Activated B cell treated with CpG ODN at 0.5 μM for 24 hours (primary cell): ENCODE data around the gene C19orf25. TPM values are rescaled to one million over a fixed set of nuclear protein-coding genes. Genes with fewer than 3 reads are reported as not detected.
A peak's percentile ranks its signal among the peaks of the same experiment; 100 is the strongest.
"Not testable (repeated sequence)": the region's sequence is repeated elsewhere in the genome, so short reads cannot be mapped to it uniquely, and the experiment has no call there.

Source experiments
- ATAC-seq: fragments of 200-7000 bp; cut with Tn5 transposase; one replicate; pipeline ENCODE4 v1.10.0; 2021; ENCODE audit warnings: low read depth, mild to moderate bottlenecking, moderate library complexity
- CTCF ChIA-PET: fragments of 350-600 bp; sonication (Branson Sonifier 250); formaldehyde crosslinking; loops from one replicate; lab custom pipeline; 2021; ENCODE audit warnings: antibody characterized with exemption; lab: Charles Lee
- POLR2A ChIA-PET: fragments of 350-600 bp; sonication (Branson Sonifier 250); formaldehyde crosslinking; loops from one replicate; lab custom pipeline; 2021; ENCODE audit warnings: antibody characterized with exemption; lab: Charles Lee
- DNase-seq: peaks from one replicate; pipeline ENCODE4 v3.0.0; 2022
- H3K27ac Mint-ChIP-seq: one replicate; pipeline ENCODE4 v1.8.0; 2020; ENCODE audit warnings: mixed read lengths
- H3K27me3 Mint-ChIP-seq: one replicate; pipeline ENCODE4 v1.8.0; 2021; ENCODE audit warnings: mixed read lengths
- H3K36me3 Mint-ChIP-seq: one replicate; pipeline ENCODE4 v1.8.0; 2021; ENCODE audit warnings: low read depth, mixed read lengths
- H3K4me1 Mint-ChIP-seq: one replicate; pipeline ENCODE4 v1.8.0; 2021; ENCODE audit warnings: mixed read lengths
- H3K4me3 Mint-ChIP-seq: one replicate; pipeline ENCODE4 v1.8.0; 2020; ENCODE audit warnings: mild to moderate bottlenecking, mixed read lengths
- H3K9me3 Mint-ChIP-seq: one replicate; pipeline ENCODE4 v1.8.0; 2020; ENCODE audit warnings: mixed read lengths
- intact Hi-C: fragments of 100-400 bp; cut with micrococcal nuclease; formaldehyde crosslinking; loops from one replicate; pipeline ENCODE4 v1.15.1; 2024
- total RNA-seq: library from RNA; stranded (reverse); gene quantifications from 2 replicates; pipeline ENCODE4 v1.2.3, GENCODE V29; 2022
- TF ChIP-seq, protein P1 (sequence below): fragments of 200-600 bp; IDR thresholded peaks from one replicate; pipeline ENCODE4 v1.8.0; 2022; ENCODE audit warnings: antibody characterized with exemption, mild to moderate bottlenecking

Gene C19orf25
- total RNA-seq, 1 donor from 2014 or later, result 55.7 TPM

DNA sequence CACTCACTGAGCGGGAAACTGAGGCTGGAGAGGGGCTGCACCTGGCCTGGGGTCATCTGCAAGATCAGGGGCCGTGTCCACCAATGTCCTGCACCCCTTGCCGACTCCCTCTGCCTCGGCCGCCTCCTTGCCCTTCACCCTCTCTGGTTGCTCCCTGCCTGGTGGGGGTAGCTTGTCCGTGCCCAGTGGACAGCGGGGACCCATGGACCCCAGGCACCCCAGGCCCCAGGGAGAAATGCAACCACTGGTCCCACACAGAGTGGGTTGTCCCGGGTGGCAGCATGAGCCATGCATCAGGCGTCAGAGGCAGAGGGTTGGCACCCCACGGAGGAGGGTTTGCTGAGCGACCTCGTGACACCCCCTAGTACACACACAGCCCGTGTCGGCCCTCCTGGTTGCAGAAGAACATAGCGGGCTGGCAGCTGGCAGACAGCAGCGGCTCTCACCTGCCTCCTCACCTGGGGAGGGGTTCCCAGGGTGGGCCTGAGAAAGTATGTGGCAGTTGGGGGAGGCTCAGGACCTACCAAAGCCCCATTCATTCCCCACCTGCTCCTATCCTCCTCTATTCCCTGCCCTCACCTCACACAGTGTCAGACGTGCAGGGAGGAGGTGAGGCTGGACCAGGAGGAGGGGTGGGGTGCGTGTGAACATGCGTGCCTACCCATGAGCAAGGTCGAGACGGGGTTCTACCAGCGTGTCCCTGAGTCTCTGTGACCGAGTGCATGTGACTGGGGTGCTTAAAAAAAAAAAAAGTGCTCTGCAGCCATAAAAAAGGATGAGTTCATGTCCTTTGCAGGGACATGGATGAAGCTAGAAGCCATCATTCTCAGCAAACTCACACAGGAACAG lies 25.1 kb upstream of the C19orf25 start:
- H3K9me3 Mint-ChIP-seq, result no peaks in the 10 kb centered on the region
- H3K4me3 Mint-ChIP-seq, result no peak overlapping the region
- ATAC-seq (no peak), DNase-seq (no peak)
- CTCF ChIA-PET, result no interaction called here
- no peaks in the 10 kb centered on the region for H3K36me3 Mint-ChIP-seq
- TF ChIP-seq, protein P1, sequence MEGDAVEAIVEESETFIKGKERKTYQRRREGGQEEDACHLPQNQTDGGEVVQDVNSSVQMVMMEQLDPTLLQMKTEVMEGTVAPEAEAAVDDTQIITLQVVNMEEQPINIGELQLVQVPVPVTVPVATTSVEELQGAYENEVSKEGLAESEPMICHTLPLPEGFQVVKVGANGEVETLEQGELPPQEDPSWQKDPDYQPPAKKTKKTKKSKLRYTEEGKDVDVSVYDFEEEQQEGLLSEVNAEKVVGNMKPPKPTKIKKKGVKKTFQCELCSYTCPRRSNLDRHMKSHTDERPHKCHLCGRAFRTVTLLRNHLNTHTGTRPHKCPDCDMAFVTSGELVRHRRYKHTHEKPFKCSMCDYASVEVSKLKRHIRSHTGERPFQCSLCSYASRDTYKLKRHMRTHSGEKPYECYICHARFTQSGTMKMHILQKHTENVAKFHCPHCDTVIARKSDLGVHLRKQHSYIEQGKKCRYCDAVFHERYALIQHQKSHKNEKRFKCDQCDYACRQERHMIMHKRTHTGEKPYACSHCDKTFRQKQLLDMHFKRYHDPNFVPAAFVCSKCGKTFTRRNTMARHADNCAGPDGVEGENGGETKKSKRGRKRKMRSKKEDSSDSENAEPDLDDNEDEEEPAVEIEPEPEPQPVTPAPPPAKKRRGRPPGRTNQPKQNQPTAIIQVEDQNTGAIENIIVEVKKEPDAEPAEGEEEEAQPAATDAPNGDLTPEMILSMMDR, result no peak
- peaks cover 30% of the 10 kb centered on the region for H3K27me3 Mint-ChIP-seq
- POLR2A ChIA-PET, result no interaction called here
- intact Hi-C loops, result no loop called here
- H3K4me1 Mint-ChIP-seq, result peaks cover 9% of the 10 kb centered on the region
- H3K27ac Mint-ChIP-seq, result no peak overlapping the region

DNA sequence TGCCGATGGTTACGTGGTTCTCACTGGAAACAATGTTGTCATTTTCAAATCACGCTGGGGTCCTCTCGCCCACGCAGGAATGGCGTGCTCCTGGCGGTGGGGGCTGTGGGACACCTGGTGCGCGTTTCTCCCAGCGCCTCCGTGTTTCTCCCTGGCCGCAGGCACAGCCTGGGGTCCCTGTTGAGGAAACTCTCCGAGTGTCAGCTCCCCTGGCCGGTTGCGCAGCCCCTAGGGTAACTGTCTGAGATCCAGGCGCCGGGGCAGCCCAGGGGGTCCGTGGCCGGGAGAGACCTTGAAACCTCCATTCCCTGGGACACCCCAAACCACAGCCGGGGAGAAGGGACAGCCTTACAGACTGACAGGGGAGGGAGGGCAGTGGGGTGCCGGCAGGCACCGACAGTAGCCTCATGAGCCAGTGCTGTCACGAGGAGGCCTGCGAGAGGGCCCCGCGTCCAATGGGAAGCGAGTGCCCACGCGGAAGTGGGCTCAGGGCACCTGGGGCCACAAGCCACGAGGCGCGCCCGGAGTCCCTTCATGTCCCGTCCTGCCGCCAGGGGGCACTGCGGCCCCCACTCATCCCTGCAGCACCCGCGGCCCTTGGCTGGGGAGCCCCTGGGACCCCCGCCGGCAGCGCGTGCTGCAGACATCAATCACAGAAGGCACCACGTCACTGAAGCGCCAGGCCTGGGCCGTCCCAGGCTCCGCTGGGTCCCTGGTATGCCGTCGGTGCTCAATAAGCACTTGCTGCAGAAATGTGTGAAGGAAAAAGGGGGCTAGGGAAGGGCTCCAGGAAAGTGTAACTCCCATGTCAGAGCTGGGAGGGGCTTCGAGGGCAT lies 24.3 kb upstream of the C19orf25 start:
- Mint-ChIP-seq H3K27ac (no peak overlapping the region), H3K4me1 (peaks cover 9% of the 10 kb centered on the region), H3K9me3 (no peaks in the 10 kb centered on the region), H3K27me3 (peaks cover 30% of the 10 kb centered on the region), H3K36me3 (no peaks in the 10 kb centered on the region), H3K4me3 (no peak overlapping the region)
- ChIA-PET POLR2A (interaction anchor here (0.7 kb wide), 1 partner anchor 343 kb away, joined by 3 read pairs; no protein-coding TSS in a partner anchor), CTCF (no interaction called here)
- intact Hi-C loops, result no loop called here
- DNase-seq (peak; percentile 52), ATAC-seq (no peak)
- TF ChIP-seq, protein P1, result no peak

DNA sequence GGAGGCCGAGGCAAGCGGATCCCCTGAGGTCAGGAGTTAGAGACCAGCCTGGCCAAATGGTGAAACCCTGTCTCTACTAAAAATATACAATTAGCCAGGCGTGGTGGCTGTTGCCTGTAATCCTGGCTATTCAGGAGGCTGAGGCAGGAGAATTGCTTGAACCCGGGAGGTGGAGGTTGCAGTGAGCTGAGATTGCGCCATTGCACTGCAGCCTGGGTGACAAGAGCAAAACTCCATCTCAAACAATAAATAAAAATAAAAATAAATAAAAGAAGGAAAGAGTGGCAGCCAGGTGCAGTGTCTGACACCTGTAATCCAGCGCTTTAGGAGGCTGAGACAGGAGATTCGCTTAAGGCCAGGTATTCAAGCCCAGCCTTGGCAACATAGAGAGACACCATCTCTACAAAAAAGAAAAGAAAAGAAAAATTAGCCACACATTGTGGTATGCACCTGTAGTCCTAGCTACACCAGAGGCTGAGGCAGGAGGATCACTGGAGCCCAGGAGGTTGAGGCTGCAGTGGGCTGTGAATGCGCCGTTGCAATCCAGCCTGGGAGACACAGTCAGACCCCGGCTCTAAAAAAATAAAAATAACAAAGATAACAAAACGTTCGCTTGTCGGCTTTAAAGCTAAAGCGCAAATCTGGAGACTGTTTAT lies 23.5 kb upstream of the C19orf25 start:
- no peak overlapping the region for H3K4me3 Mint-ChIP-seq
- H3K36me3 Mint-ChIP-seq, result no peaks in the 10 kb centered on the region
- CTCF ChIA-PET, result no interaction called here
- ATAC-seq (no peak), DNase-seq (no peak)
- peaks cover 28% of the 10 kb centered on the region for H3K27me3 Mint-ChIP-seq
- no peaks in the 10 kb centered on the region for H3K9me3 Mint-ChIP-seq
- H3K27ac Mint-ChIP-seq, result no peak overlapping the region
- TF ChIP-seq, protein P1, result no peak
- intact Hi-C loops, result no loop called here
- H3K4me1 Mint-ChIP-seq, result peaks cover 4% of the 10 kb centered on the region
- POLR2A ChIA-PET, result interaction anchor here (0.7 kb wide), 1 partner anchor 343 kb away, joined by 3 read pairs; no protein-coding TSS in a partner anchor

DNA sequence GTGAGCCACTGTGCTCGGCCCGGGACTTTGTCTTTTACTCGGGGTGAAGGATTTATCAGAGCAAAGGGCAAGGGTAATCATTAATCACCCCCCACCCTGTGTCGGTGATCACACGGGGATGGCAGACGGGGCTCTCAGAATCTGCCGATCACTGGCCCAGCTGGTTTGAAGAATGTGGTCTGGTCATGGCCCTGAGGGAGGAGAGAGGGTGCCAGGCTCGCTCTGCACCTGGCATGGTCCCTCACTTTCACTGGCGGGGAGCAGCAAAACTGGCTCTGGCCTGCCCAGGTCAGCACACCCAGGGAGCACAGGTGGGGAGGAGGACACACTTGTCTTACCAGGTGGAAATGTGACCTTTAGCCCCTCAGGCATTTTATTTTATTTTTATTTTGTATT lies 22.2 kb upstream of the C19orf25 start:
- Mint-ChIP-seq H3K4me1 (peaks cover under 1% of the 10 kb centered on the region), H3K27me3 (peaks cover 26% of the 10 kb centered on the region), H3K27ac (no peak overlapping the region), H3K9me3 (no peaks in the 10 kb centered on the region), H3K36me3 (no peaks in the 10 kb centered on the region), H3K4me3 (no peak overlapping the region)
- ATAC-seq, result no peak
- no peak for DNase-seq
- intact Hi-C loops, result no loop called here
- ChIA-PET CTCF (no interaction called here), POLR2A (no interaction called here)
- TF ChIP-seq, protein P1, result no peak

DNA sequence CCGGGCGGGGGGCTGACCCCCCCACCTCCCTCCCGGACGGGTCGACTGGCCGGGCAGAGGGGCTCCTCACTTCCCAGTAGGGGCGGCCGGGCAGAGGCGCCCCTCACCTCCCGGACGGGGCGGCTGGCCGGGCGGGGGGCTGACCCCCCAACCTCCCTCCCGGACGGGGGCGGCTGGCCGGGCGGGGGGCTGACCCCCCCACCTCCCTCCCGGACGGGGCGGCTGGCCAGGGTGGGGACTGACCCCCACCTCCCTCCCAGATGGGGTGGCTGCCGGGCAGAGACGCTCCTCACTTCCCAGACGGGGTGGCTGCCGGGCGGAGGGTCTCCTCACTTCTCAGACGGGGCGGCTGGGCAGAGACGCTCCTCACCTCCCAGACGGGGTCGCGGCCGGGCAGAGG lies 20.2 kb upstream of the C19orf25 start:
- ATAC-seq, DNase-seq, H3K4me3 Mint-ChIP-seq, H3K9me3 Mint-ChIP-seq, CTCF ChIA-PET, H3K4me1 Mint-ChIP-seq, H3K27ac Mint-ChIP-seq, intact Hi-C loops, H3K36me3 Mint-ChIP-seq, POLR2A ChIA-PET: not testable (repeated sequence)
- peaks cover 14% of the 10 kb centered on the region for H3K27me3 Mint-ChIP-seq
